Measurements from ENCODE around the gene NR0B2.

GRCh38 chr1:26900001-26900814 is 13.6 kb downstream of the NR0B2 start, which contains the start of gene GPATCH3:
- TF ChIP-seq, protein P1, sequence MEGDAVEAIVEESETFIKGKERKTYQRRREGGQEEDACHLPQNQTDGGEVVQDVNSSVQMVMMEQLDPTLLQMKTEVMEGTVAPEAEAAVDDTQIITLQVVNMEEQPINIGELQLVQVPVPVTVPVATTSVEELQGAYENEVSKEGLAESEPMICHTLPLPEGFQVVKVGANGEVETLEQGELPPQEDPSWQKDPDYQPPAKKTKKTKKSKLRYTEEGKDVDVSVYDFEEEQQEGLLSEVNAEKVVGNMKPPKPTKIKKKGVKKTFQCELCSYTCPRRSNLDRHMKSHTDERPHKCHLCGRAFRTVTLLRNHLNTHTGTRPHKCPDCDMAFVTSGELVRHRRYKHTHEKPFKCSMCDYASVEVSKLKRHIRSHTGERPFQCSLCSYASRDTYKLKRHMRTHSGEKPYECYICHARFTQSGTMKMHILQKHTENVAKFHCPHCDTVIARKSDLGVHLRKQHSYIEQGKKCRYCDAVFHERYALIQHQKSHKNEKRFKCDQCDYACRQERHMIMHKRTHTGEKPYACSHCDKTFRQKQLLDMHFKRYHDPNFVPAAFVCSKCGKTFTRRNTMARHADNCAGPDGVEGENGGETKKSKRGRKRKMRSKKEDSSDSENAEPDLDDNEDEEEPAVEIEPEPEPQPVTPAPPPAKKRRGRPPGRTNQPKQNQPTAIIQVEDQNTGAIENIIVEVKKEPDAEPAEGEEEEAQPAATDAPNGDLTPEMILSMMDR (IDR thresholded peaks at IDR 0.05), result no peak
- TF ChIP-seq CHD4 (IDR thresholded peaks at IDR 0.05; ENCODE audit: borderline replicate concordance), result no peak
- TF ChIP-seq, protein P2, sequence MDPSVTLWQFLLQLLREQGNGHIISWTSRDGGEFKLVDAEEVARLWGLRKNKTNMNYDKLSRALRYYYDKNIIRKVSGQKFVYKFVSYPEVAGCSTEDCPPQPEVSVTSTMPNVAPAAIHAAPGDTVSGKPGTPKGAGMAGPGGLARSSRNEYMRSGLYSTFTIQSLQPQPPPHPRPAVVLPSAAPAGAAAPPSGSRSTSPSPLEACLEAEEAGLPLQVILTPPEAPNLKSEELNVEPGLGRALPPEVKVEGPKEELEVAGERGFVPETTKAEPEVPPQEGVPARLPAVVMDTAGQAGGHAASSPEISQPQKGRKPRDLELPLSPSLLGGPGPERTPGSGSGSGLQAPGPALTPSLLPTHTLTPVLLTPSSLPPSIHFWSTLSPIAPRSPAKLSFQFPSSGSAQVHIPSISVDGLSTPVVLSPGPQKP (IDR thresholded peaks at IDR 0.05; ENCODE audit: low read depth, low read length), result no peak
- TF ChIP-seq POLR2A (IDR thresholded peaks at IDR 0.05; ENCODE audit: low read length), result peak; percentile 81
- TF ChIP-seq, protein P3, sequence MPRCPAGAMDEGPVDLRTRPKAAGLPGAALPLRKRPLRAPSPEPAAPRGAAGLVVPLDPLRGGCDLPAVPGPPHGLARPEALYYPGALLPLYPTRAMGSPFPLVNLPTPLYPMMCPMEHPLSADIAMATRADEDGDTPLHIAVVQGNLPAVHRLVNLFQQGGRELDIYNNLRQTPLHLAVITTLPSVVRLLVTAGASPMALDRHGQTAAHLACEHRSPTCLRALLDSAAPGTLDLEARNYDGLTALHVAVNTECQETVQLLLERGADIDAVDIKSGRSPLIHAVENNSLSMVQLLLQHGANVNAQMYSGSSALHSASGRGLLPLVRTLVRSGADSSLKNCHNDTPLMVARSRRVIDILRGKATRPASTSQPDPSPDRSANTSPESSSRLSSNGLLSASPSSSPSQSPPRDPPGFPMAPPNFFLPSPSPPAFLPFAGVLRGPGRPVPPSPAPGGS (IDR thresholded peaks at IDR 0.05), result 0 out of 3 replicates have a peak, but pooled peaks have one; percentile 41
- TF ChIP-seq RAD21 (conservative IDR thresholded peaks at IDR 0.05 in 1 of 2, IDR thresholded peaks at IDR 0.05 in 1 of 2), result no peak

Data from A549 (cell line).